Stimulated activated CD8-positive, alpha-beta memory T cell treated with anti-CD3 and anti-CD28 coated beads, Interleukin-7, amount 100 ng/mL, for 48 hours (primary cell): ENCODE data around the gene SEC24B.
A peak's percentile ranks its signal among the peaks of the same experiment; 100 is the strongest.

Experiments used
- DNase-seq, 2 donors: peaks; one replicate each; pipeline ENCODE4 v3.0.0-alpha.2; 2020; ENCODE audit warnings: low read depth in 1 of 2; ENCODE audit errors: extremely low read depth in 1 of 2

SEC24B gene

DNA sequence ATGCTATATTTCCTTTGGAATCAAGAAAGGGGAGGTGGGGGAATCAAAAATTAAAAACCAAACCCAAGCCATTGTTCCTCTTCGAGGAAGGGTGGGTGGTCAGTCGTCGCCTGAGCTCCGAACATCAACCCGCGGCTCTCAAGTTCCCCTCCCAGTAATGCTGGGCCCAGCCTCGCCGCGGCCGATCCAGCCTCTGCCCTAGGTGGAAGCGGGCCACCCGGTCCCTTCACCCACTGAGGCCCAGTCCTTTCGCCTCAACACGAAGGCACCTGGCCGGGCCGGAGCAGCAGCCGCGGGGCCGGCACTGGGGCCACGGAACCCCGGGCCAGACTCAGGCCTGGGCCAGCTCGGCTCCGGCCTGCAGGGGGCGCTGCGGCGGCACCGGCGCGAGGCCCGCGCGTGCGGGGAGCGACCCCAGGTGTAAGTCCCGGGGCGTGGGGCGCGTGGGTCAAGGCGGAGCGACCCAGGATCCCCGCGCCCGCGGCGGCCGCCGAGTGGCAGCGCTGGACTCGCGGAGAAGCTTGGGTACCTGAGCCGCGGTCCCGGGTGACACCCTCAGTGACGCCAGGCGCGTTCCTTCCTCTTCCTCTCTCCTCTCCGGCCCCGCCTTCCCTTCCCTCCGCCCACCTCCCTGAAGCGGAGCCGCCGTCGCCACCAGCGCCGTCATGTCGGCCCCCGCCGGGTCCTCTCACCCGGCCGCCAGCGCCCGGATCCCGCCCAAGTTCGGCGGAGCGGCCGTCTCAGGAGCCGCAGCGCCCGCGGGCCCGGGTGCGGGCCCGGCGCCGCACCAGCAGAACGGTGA lies at the start of gene SEC24B:
SEC24B (plus strand) TSS at position 611 of the 802 bp plus-strand sequence; CDS start at position 666, 55 bp downstream.
- peak; percentile 72 to 88 for DNase-seq

DNA sequence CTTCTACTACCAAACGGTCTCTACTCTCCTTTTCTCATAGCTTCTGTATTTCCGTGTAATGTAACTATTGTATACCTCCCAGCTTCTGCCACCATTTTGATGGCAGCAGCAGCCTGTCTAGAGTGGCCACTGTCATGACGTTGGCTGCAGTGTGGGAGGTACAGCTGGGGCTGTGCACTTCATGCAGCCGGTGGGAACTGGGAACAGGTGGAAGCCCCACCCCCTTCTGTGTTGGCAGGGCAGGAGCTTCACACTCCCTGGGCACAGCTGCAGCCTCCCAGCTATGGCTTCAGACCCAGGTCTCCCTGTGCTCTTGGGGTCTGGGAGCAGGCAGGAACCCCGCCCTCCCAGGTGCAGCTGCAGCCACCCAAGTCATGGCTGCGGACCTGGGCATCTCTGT lies 49.8 kb upstream of the SEC24B start:
- DNase-seq, result no peak

GRCh38 chr4:109385260-109385659 lies 48.4 kb upstream of the SEC24B start:
- DNase-seq, result no peak

DNA sequence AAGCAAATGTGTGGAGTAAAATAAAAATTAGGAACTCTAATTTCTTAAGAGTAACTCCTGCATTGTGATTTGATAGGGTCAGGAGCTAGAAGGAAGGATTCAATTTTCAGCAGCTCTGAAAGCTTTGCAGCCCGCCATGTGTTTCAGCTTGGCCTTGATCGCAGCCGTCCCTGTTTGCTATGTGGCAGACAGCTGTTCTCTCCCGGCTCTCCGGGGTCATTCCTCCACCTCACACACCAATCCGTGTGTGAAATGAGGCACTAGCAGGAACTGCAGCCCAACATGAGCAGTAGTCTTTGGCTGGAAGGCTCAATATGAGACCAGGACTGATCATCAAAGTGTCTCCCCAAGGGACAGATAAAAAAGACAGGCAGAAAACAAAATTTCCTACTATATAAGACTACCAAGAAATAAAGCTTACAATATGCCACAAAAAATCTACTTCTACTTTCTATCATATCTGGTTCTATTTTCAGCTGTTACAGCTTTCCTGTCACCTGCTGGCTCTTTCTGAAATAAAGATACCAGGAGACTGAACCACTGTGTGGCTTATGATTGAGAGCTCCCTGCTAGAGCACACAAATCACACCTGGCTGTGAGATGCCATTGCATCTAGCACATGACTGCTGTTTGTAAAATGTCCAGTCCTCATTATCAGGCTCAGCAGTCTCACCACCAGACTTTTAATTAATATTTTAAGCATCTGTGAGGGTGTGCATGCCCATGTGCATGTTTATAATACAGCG lies 44.1 kb upstream of the SEC24B start:
- no peak for DNase-seq

- DNase-seq, result no peak
These were observed 43.4 kb upstream of the SEC24B start for GRCh38 chr4:109390115-109390768.

- no peak for DNase-seq
These were observed 37.9 kb upstream of the SEC24B start for GRCh38 chr4:109395694-109396093.

GRCh38 chr4:109398928-109399327 lies 34.7 kb upstream of the SEC24B start:
- DNase-seq, result no peak

DNA sequence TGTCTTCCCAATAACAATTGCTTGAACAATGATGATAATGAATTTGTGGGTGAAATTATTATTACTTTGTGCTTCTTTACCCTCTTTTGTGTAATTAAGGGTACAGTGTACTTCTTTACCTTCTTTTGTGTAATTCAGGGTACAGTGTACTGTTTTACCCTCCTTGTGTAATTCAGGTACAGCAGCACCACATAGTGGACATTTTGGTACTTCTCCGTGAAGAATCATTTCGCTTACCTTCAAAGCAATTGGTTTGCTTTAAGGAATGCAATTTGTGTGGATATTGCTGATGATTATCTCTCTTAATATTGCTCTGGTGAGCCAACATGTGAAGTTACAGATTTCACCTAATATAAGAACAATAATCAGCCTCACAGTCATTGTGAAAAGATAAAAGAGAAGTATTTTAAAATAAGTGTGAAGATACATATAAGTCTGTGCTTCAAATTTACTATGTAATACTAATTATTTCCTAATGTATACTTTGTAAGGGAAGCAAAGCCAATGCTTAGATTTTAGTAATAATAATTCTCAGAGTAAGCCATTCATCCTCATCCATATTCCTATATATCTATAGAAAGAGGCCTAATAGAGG lies 27.2 kb upstream of the SEC24B start:
- no peak for DNase-seq

- DNase-seq, result no peak
These were observed 26.4 kb upstream of the SEC24B start for GRCh38 chr4:109407027-109407737.

GRCh38 chr4:109408711-109409110 lies 24.9 kb upstream of the SEC24B start:
- DNase-seq, result no peak

- no peak for DNase-seq
These were observed 23.4 kb upstream of the SEC24B start for GRCh38 chr4:109410226-109410625.

DNA sequence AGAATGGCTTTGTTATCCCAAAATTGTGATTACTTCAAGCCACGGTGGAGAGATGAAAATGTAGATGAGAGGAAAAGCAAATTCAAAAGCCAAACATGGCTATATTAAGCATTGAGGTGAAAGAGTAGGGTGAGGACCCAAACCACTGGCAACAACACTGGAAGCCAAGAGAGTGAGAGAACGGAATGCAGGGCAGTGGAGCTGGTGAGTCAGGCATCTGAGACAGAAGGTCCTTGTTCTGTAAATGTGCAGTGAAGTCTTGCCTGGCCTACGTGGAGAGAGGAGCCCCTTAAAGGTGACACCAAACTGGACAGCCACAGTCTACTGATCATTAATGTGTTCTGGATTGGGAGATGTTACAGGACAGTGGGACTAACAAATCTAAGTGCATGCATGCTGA lies 22.8 kb upstream of the SEC24B start:
- DNase-seq, result no peak

- DNase-seq, result no peak
These were observed 21.7 kb upstream of the SEC24B start for GRCh38 chr4:109411964-109412363.

- DNase-seq, result no peak
These were observed 20.8 kb upstream of the SEC24B start for GRCh38 chr4:109412776-109413175.

GRCh38 chr4:109414938-109415337 lies 18.7 kb upstream of the SEC24B start:
- DNase-seq, result no peak

DNA sequence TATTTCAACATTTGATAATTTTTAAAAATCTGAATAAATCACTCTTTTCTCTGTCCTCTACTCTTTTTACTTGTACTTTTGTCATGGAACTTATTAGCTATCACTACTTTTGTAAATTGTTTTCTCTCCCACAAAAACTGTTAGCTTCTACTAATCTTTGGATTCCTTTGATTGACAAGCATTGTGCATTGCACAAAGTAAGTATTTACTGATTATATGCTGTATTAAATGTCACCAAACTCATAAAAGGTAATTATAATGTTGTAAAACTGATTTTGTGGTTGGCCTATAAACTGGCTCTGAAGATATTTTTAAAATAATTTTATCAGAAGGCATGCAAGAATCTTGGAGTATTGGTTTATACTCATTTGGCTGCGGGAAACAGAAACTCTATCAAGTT lies 15.0 kb upstream of the SEC24B start:
- no peak for DNase-seq

DNA sequence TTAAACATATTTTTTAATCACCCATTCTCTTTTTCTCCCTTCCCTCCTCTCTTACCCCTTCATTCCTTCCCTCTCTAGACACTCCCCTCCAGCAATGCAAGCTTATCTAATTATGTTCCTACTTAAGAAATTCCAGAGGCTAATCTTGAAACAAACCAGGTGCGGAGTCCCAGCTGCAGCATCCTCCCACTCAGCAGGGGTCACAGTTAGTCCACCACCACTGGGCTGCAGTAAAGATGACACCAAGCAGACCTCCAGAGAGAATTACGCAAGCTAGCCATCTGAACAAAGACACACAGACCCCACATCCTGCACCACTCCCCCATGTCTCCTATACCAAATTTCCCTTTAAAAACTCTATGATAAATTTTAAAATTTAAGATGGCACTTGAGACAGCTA lies 13.9 kb upstream of the SEC24B start:
- DNase-seq, result no peak

DNA sequence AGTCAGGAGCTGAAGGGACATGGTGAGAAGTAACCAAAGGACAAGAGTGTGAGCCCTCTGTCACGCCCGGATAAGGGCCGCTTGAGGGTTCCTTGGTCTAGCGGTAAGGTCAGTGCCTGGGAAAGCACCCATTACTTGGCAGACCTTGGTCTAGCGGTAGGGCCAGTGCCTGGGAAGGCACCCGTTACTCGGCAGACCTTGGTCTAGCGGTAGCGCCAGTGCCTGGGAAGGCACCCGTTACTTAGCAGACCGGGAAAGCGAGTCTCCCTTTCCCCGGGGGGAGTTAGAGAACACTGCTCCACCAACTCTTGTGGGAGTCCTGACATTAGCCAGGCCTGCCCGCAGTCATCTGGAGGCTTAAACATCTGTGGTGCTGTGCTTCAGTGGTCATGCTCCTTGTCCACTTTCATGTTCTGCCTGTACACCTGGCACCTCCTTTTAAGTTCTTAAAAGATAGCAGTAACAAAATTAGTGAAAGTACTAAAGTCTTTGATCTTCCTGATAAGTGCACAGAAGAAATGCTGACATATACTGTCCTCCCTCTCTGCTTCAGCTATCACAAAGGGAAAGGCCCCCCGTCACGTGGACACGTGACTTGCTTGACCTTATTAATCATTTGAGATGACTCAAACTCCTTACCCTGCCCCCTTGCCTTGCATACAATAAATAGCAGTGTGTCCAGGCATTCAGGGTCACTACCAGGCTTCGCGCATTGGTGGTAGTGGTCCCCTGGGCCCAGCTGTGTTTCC lies 9.3 kb upstream of the SEC24B start:
- no peak for DNase-seq

DNA sequence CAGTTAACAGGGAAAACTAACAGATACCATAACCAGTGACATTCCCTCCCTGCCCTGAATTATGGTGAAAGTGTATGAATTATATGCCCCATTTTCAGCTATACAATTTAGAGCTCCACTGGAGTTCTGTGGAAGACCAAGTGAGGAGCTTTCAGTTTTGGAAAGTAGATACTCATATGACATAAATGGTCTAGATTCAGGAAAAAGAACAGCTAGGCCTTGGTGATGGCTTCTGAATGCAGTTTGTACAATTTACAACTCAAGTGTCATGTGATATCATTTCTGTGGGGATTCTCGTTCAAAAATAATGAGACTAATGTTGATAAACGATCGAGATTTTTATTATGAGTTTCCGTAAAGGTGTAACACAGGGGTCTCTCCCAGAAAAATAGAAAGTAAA lies 8.2 kb upstream of the SEC24B start:
- no peak for DNase-seq

DNA sequence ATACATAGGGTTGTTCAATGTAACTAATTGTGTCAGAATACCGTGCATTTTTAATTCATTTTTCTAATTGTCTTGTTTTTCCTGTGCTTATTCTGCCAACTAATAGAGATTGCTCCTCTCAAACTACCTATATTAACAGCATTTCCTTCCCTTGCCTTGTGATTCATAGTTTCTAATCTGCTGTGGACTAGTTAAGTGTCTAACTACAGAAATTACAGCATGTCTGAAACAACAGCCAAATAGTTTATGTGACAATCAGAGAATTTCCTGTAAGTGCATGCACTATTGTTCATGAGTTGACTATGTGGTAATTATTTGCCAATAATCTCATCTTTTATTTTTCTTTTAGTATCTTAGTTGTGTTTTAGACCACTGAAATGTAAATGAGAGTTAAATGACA lies 4.1 kb upstream of the SEC24B start:
- no peak for DNase-seq
